ENCODE results near the gene RHBDD2.
A peak's percentile ranks its signal among the peaks of the same experiment; 100 is the strongest.
"Not testable (repeated sequence)": the region's sequence is repeated elsewhere in the genome, so short reads cannot be mapped to it uniquely, and the experiment has no call there.

RHBDD2 gene

DNA sequence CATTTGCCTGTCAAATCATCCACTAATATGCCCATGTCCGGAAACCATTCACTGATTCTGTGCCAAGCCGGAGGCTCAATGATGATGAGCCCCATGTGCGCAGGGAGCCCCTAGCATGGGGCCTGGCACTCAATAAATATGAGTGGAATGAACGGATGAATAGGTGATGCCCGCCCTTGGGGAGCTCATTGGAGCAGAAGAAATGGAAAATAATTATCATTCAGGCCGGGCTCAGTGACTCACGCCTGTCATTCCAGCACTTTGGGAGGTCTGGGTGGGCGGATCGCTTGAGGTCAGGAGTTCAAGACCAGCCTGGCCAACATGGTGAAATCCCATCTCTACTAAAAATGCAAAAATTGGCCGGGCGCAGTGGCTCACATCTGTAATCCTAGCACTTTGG lies 11.0 kb downstream of the RHBDD2 start:
- DNase-seq, result no peak

DNA sequence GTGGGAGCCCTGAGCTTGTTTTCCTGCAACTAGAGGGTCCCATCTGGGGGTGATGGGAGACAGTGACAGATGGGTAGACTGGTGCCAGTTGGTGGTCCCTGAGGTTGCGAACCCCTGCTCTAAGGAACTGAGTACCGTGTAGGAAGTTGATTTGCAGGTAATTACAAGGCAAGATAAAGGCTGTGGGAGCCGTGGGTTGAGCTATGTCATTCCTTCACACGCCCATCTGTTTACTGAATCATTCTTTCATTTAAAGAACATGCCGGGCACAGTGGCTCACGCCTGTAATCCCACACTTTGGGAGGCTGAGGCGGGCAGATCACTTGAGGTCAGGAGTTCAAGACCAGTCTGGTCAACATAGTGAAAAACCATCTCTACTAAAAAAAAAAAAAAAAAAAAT lies 12.4 kb downstream of the RHBDD2 start:
- not testable (repeated sequence) for DNase-seq

DNA sequence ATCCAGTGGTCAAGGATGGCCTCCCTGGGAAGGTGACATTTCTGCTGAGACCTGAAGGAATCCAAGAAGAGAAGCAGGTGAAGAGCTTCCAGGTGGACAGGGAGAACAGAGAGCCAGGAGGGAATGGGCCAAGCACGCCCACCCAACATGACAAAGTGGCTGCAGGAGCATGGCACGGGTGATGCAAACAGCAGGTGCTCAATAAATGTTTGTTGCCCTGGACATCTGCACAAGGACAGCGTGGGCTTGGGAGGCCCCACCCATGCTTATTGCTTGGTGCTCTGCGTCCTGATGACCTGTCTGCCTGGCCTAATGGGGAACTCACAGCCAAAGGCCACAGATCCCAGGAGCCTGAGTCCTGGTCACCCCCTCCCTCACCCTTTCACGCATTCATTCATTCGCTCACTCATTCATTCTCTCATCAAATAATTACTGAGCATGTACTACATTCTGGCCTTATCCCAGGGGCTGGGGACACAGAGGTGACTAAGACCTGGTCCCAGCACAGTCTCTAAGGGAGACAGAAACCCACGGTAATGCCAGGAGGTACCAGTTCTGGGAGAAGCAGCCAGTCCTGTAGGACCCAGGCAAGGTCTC lies 13.1 kb downstream of the RHBDD2 start:
- no peak for DNase-seq

- DNase-seq, result peak in 2 of 3 experiments; percentile 16 to 96
Observed at GRCh38 chr7:75892634-75893272, 13.9 kb downstream of the RHBDD2 start.

DNA sequence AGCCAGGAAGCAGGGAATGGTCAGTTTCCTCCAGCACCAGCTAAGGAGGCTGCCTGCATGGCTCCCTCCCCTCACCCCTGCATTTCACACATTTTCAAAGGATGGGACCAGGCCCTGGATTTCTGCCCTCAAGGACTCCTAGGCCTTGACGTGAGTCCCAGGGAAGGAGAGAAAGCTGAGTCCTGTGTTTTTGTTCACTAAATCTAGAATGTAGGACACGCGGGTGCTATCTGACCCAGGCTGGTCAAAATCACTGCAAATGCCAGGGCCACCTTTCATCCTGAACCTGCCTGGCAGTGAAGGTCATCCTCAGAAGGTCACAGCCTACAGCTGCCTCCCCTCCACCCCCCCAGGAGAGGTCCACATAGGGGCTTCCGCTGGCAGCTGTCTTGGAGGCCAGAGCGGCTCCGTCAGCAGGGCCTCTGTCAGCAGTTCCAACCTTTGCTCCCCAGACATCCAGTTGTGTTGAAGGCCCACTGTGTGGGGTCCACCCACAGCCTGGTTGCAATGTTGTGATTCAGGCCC lies 18.0 kb downstream of the RHBDD2 start:
- no peak for DNase-seq

DNA sequence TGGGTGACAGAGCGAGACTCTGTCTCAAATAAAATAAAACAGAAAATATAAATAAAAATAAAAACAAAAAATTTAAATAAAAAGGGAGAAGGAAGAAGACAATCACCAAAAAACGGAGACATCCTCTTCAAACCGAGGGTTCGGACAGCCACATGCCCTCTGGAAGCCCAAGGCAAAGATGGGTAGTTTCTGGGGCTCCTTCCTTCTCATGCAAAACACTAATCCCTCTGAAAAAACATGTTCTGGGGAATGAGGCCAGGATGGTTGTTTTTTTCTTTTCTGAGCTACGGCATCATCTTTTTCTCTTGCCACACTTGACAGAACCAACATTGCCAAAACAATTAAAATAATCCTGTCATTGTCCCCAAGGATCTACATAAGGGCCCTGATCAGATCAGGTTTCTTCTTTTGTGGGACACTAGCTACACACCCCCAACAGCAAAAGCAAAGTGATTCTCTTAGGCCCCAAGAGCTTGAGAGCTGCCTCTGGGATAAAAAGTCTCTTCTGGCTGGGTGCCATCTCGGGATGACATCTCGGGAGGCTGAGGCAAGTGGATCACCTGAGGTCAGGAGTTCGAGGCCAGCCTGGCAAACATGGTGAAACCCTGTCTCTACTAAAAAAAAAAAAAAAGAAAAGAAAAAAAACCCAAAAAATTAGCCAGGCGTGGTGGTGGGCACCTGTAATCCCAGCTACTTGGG lies 21.9 kb downstream of the RHBDD2 start:
- DNase-seq, result peak in 1 of 3 experiments; percentile 86

GRCh38 chr7:75905785-75906604 lies 27.2 kb downstream of the RHBDD2 start:
- peak; percentile 54 to 87 (median 81) for DNase-seq

- no peak for DNase-seq
Observed at GRCh38 chr7:75906991-75907667, 28.3 kb downstream of the RHBDD2 start.

GRCh38 chr7:75907668-75908039 lies 28.8 kb downstream of the RHBDD2 start:
- not testable (repeated sequence) for DNase-seq

DNA sequence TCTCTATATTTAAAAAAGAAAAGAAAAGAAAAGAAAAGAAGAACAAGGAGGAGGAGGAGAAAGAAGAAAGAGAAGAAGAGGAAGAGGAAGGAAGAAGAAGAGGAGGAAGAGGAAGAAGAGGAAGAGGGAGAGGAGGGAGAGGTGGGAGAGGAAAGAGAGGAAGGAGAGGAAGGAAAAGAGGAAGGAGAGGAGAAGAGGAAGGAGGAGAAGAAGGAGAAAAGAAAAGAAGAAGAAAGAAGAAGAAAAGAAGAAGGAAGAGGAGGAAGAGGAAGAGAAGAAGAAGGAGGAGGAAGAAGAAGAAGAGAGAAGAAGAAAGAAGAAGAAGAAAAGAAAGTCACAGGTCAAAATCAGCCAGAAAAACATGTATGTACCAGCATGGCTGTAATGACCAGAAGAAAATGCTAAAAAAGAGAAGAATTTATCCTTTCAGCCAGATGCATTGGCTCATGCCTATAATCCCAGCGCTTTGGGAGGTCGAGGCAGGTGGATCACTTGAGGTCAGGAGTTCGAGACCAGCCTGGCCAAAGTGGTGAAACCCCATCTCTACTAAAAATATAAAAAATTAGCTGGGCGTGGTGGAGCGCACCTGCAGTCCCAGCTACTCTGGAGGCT lies 30.8 kb downstream of the RHBDD2 start:
- no peak for DNase-seq

DNA sequence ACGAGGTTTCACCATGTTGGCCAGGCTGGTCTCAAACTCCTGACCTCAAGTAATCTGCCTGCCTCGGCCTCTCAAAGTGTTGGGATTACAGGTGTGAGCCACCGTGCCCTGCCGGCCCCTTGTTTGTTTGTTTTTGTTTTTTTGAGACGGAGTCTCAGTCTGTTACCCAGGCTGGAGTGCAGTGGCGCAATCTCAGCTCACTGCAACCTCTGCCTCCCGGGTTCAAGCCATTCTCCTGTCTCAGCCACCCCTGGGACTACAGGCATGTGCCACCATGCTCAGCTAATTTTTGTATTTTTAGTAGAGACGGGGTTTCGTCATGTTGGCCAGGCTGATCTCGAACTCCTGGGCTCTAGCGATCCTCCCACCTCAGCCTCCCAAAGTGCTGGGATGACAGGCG lies 32.4 kb downstream of the RHBDD2 start:
- DNase-seq, result not testable (repeated sequence)

- DNase-seq, result no peak
Observed at GRCh38 chr7:75913437-75913836, 34.6 kb downstream of the RHBDD2 start.

DNA sequence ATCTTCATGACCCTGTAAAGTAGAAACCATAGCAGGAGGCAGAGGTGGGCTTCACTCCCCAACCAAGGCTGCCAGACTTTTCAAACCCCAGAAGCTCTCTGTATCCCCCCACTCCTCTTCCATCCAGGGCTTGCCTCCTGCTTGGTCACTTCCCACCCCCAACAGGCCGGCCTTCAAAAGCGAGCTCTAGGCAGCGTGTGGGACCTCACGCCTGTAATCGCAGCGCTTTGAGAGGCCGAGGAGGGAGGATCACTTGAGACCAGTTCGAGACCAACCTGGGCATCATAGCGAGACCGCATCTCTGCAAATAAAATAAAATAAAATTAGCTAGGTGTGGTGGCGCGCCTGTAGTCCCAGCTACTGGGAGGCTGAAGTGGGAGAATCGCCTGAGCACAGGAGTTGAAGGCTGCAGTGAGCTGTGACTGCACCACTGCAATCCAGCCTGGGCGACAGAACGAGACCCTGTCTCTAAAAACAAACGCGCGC lies 35.4 kb downstream of the RHBDD2 start:
- peak in 1 of 3 experiments; percentile 59 for DNase-seq

DNA sequence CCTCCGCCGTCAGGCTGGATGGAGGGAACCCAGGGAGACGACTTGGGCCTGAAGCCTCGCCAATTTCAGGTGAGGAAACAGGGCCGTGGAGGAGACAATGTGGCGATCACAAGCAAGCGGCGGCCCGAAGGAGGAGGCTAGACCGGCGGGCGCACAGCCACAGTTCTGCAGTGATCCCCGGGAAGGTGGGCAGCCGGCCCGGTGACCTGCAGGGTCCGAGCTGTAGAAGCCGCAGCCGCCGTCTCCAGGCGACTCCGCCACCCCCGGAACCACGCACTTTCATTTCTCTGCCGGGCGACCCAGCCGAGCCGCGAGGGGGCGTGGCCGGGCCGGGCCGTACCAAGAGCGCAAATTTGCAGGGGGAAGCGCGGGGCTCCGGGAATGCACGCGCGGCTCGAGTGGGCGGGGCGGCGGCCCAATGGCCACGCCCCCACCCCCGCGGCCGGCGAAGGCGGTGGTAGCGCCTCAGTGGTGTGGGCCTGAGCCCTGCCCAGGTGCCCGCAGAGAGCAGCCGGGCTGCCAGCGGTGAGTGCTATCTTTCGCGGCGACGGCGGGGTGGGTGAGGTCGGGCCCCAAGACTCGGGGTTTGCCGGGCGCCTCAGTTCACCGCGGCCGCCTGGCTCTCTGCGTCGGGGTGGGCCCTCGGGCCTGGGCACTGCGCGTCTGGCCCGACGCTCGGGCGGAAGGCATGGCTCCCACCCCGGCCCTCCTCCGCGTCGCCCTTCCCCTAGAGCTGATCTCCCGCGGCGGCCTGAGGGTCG lies 36.0 kb downstream of the RHBDD2 start, which contains the start of gene POR:
Gene POR, plus strand, starts transcription at position 501 of the 761 bp plus-strand sequence. CDS start 38,847 bp downstream, outside the sequence.
- peak; percentile 97 to 98 (median 98) for DNase-seq

DNA sequence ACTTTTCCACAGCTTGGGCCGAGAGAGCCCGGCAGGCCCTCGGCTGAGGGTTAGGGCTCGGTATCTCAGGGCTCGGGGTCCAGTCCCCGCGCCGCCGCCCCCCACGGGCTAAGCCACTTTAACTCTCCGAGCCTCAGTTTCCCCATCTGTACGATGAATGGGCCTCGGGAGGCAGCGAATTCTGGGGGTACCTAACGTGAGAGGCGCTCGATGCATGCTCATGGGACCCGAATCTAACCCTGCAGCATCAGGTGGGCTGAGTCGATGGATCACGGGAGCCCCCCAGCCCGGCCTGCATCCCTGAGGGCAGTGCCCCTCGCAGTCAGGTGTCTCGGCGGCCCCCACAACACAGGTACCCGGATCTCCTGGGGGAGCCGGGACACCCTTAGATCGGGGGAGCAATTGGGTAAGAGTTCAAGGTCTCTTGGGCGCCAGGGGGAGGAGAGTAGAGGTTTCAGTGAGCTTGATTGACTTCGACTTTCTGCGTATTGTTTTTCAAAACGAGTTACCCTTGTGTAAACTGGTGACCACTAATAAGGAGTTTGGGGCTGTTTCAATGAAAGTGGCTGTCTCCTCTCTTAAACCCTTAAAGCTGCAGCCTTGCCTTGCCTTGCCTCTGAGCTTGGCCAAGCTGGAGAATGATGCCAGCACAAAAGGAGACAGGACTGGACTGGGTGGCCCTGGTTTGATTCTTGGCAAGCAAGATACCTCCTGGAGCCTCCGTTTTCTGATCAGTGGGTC lies 36.8 kb downstream of the RHBDD2 start:
- peak in 2 of 3 experiments; percentile 62 to 63 for DNase-seq

- no peak for DNase-seq
Observed at GRCh38 chr7:75916259-75916658, 37.4 kb downstream of the RHBDD2 start.

DNA sequence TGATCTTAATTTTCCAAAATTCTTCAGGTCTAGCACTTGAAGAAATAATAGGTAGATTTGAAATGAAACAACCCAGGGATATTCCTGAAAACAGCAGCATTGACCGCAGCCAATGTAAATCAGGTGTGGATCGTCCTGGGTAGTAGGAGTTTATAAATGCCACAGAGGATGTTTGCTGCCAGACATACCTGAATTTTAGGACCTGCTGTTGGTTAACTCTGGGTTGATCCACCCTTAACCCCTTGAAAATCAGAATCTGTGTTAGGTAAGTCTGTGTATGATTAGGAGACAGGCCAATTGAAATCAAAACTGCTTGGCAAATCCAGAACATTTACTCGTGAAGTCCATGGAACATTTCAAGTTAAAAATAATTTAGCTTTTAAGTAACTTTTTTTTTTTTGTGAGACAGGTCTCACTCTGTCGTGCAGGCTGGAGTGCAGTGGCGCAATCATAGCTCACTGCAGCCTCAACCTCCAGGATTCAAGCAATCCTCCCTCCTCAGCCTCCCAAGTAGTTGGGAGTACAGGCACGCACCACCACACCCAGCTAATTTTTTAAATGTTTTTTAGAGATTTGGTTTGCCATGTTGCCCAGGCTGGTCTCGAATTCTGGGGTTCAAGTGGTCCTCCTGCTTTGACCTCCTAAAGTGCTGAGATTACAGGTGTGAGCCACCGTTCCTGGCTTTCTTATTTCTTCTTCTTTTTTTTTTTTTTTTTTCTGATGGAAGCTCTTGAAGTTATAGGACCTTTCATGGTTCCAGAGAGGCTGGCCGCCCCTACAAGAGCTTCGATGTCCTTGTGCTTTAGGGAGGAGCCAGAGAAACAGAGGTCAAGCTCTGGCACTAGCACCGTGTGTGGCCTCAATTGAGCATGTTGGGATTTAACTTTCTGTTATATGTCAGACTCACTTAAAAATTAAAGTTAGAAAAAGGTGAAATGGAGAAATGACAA lies 38.1 kb downstream of the RHBDD2 start:
- no peak for DNase-seq

GRCh38 chr7:75920431-75921161 lies 41.8 kb downstream of the RHBDD2 start:
- no peak for DNase-seq

All from NCI-H1417 (cell line).